H1 (cell line): ENCODE data around the gene ABI1. TPM values are rescaled to one million over a fixed set of nuclear protein-coding genes. Genes with fewer than 3 reads are reported as not detected.

Source experiments
- CTCF ChIA-PET: fragments of 300-600 bp; sonication (Branson Sonifier 250); formaldehyde crosslinking; loops from one replicate; lab custom pipeline; 2021; ENCODE audit not compliant: partially characterized antibody; lab: Charles Lee
- POLR2A ChIA-PET: fragments of 300-600 bp; sonication (Branson Sonifier 250); formaldehyde crosslinking; loops from one replicate; lab custom pipeline; 2021; ENCODE audit warnings: inconsistent platforms; ENCODE audit not compliant: partially characterized antibody; lab: Charles Lee
- DNase-seq, 2 experiments: peaks; one replicate each; pipeline versions ENCODE4 v3.0.0 to v3.0.0-alpha.2; 2010 to 2022; ENCODE audit warnings: low spot score in 2 of 2, low read depth in 1 of 2, mixed read lengths in 1 of 2
- FAIRE-seq: peaks from 2 replicates; lab custom pipeline; 2011; peaks lifted over from hg19 to GRCh38; lab: Jason Lieb, UNC
- H2AFZ ChIP-seq: 2 replicates; pipeline ENCODE4 v1.8.1; 2012; ENCODE audit warnings: low read length, inconsistent platforms
- H2AK5ac ChIP-seq: 2 replicates; pipeline ENCODE4 v1.6.1; 2013; ENCODE audit warnings: low read depth, low read length
- H2BK120ac ChIP-seq: replicated peaks from 2 replicates; pipeline ENCODE3; 2013; ENCODE audit warnings: low read depth, low read length, inconsistent platforms
- H2BK12ac ChIP-seq: 2 replicates; pipeline ENCODE4 v1.6.1; 2013; ENCODE audit warnings: low read depth, low read length
- H2BK15ac ChIP-seq: 2 replicates; pipeline ENCODE4 v1.6.1; 2013; ENCODE audit warnings: low read length
- H2BK20ac ChIP-seq: 2 replicates; pipeline ENCODE4 v1.6.1; 2013; ENCODE audit warnings: low read length
- H2BK5ac ChIP-seq: 2 replicates; pipeline ENCODE4 v1.6.1; 2013; ENCODE audit warnings: low read depth, low read length
- H3K14ac ChIP-seq: 2 replicates; pipeline ENCODE4 v1.6.1; 2013; ENCODE audit warnings: inconsistent platforms; ENCODE audit not compliant: insufficient read length
- H3K18ac ChIP-seq: 2 replicates; pipeline ENCODE4 v1.6.1; 2013; ENCODE audit warnings: low read length; ENCODE audit errors: extremely low read depth
- H3K23ac ChIP-seq: 2 replicates; pipeline ENCODE4 v1.6.1; 2013; ENCODE audit warnings: inconsistent platforms; ENCODE audit not compliant: insufficient read length
- H3K23me2 ChIP-seq: 2 replicates; pipeline ENCODE4 v1.6.1; 2013; ENCODE audit warnings: low read depth, low read length
- H3K27ac ChIP-seq: 2 replicates; pipeline ENCODE4 v1.6.1; 2011; ENCODE audit warnings: low read depth, low read length, inconsistent platforms
- H3K27me3 ChIP-seq, 4 experiments: replicated peaks in 1 of 4; 1 replicate in 1 of 4; 2 replicates in 3 of 4; pipeline versions ENCODE4 v1.6.1 to v1.8.1; 2011 to 2013; ENCODE audit warnings: low read length in 3 of 4, mild to moderate bottlenecking in 3 of 4, inconsistent platforms in 2 of 4, mixed read lengths in 2 of 4, moderate library complexity in 1 of 4; ENCODE audit not compliant: control insufficient read depth in 3 of 4, insufficient read depth in 3 of 4; ENCODE audit errors: extremely low read depth in 1 of 4
- H3K36me3 ChIP-seq, 4 experiments: 2 replicates each; pipeline versions ENCODE4 v1.6.1 to v1.8.1; 2011 to 2013; ENCODE audit warnings: mild to moderate bottlenecking in 4 of 4, low read length in 3 of 4, moderate library complexity in 2 of 4, control low read depth in 1 of 4, inconsistent platforms in 1 of 4; ENCODE audit not compliant: insufficient read depth in 4 of 4, control insufficient read depth in 2 of 4
- H3K4ac ChIP-seq: replicated peaks from 2 replicates; pipeline ENCODE3; 2013; ENCODE audit warnings: low read length, low read depth, mixed read lengths, inconsistent platforms; ENCODE audit not compliant: insufficient read length
- H3K4me1 ChIP-seq, 4 experiments: replicated peaks in 1 of 4; 1 replicate in 1 of 4; 2 replicates in 3 of 4; pipeline versions ENCODE4 v1.6.1 to v1.8.1; 2011 to 2013; ENCODE audit warnings: low read length in 3 of 4, inconsistent platforms in 2 of 4, mixed read lengths in 1 of 4; ENCODE audit not compliant: insufficient read depth in 4 of 4, control insufficient read depth in 3 of 4
- H3K4me2 ChIP-seq, 2 experiments: 2 replicates each; pipeline versions ENCODE4 v1.6.1 to v1.8.1; 2011 to 2013; ENCODE audit warnings: low read depth in 2 of 2, low read length in 2 of 2, control low read depth in 1 of 2, inconsistent platforms in 1 of 2, mild to moderate bottlenecking in 1 of 2; ENCODE audit not compliant: insufficient read depth in 1 of 2
- H3K4me3 ChIP-seq, 4 experiments: fragments of 200-600, 300-600 bp in 1 of 4; sonication (generic), shearing (Covaris generic), sonication (Bioruptor Twin) in 1 of 4; 2 replicates each; pipeline versions ENCODE4 v1.5.1 to v1.8.1; 2011 to 2016; ENCODE audit warnings: low read length in 4 of 4, low read depth in 3 of 4, control low read depth in 2 of 4, inconsistent platforms in 2 of 4, mild to moderate bottlenecking in 2 of 4, mixed read lengths in 1 of 4, moderate library complexity in 1 of 4; ENCODE audit not compliant: insufficient read depth in 2 of 4; ENCODE audit errors: extremely low read depth in 1 of 4
- H3K56ac ChIP-seq: replicated peaks from 2 replicates; pipeline ENCODE3; 2013; ENCODE audit warnings: low read depth, mild to moderate bottlenecking, mixed read lengths, low read length, inconsistent platforms; ENCODE audit not compliant: insufficient read length
- H3K79me1 ChIP-seq: 2 replicates; pipeline ENCODE4 v1.6.1; 2013; ENCODE audit warnings: low read depth, low read length, control low read depth
- H3K79me2 ChIP-seq, 2 experiments: 2 replicates each; pipeline versions ENCODE4 v1.6.1 to v1.8.1; 2012 to 2013; ENCODE audit warnings: low read length in 2 of 2, mild to moderate bottlenecking in 2 of 2, inconsistent platforms in 1 of 2; ENCODE audit not compliant: insufficient read depth in 2 of 2, control insufficient read depth in 1 of 2
- H3K9ac ChIP-seq, 4 experiments: replicated peaks in 1 of 4; 1 replicate in 1 of 4; 2 replicates in 3 of 4; pipeline versions ENCODE4 v1.6.1 to v1.8.1; 2011 to 2013; ENCODE audit warnings: low read depth in 3 of 4, low read length in 3 of 4, control low read depth in 2 of 4, mild to moderate bottlenecking in 2 of 4, moderate library complexity in 2 of 4, inconsistent platforms in 1 of 4; ENCODE audit errors: extremely low read depth in 1 of 4
- H3K9me3 ChIP-seq, 2 experiments: 2 replicates each; pipeline versions ENCODE4 v1.6.1 to v1.8.1; 2012 to 2013; ENCODE audit warnings: mild to moderate bottlenecking in 2 of 2, moderate library complexity in 2 of 2, control low read depth in 1 of 2, inconsistent platforms in 1 of 2, low read depth in 1 of 2, low read length in 1 of 2, mixed read lengths in 1 of 2; ENCODE audit not compliant: insufficient read depth in 2 of 2
- H4K20me1 ChIP-seq, 2 experiments: replicated peaks in 1 of 2; 2 replicates each; pipeline versions ENCODE3 to v1.8.1; 2011 to 2013; ENCODE audit warnings: inconsistent platforms in 2 of 2, low read length in 2 of 2, mild to moderate bottlenecking in 1 of 2; ENCODE audit not compliant: insufficient read depth in 2 of 2, control insufficient read depth in 1 of 2
- H4K5ac ChIP-seq: 2 replicates; pipeline ENCODE4 v1.6.1; 2013; ENCODE audit warnings: low read length, low read depth, mixed read lengths, inconsistent platforms; ENCODE audit not compliant: insufficient read length
- H4K8ac ChIP-seq: 2 replicates; pipeline ENCODE4 v1.8.0; 2013; ENCODE audit warnings: mild to moderate bottlenecking, moderate library complexity, low read length, inconsistent platforms; ENCODE audit not compliant: insufficient read depth; ENCODE audit errors: extremely low read depth
- H4K91ac ChIP-seq: replicated peaks from 2 replicates; pipeline ENCODE3; 2013; ENCODE audit warnings: low read length, mixed read lengths, inconsistent platforms; ENCODE audit not compliant: insufficient read length
- CHD2 ChIP-seq: IDR thresholded peaks from 2 replicates; pipeline ENCODE4 v1.6.1; 2012; ENCODE audit warnings: low read length, improper control_type of control experiment
- FOSL1 ChIP-seq: IDR thresholded peaks from 2 replicates; pipeline ENCODE4 v1.6.1; 2011; ENCODE audit warnings: mild to moderate bottlenecking, low read depth, low read length, moderate library complexity; ENCODE audit not compliant: insufficient read depth
- GABPA ChIP-seq: IDR thresholded peaks from 2 replicates; pipeline ENCODE4 v1.6.1; 2011; ENCODE audit warnings: mild to moderate bottlenecking, low read length, moderate library complexity, borderline replicate concordance; ENCODE audit not compliant: insufficient read depth
- HDAC6 ChIP-seq: IDR thresholded peaks from one replicate; pipeline ENCODE4 v1.7.1; 2012; ENCODE audit warnings: low read depth, mild to moderate bottlenecking, inconsistent platforms, low read length, moderate library complexity
- JUND ChIP-seq: IDR thresholded peaks from 2 replicates; pipeline ENCODE4 v1.6.1; 2011; ENCODE audit warnings: mild to moderate bottlenecking, improper control_type of control experiment, low read length
- KDM5A ChIP-seq: fragments of 200-600 bp; IDR thresholded peaks from 2 replicates; pipeline ENCODE4 v1.7.1; 2012; ENCODE audit warnings: mild to moderate bottlenecking, low read length, inconsistent platforms, mixed read lengths
- NANOG ChIP-seq: IDR thresholded peaks from 2 replicates; pipeline ENCODE4 v1.6.1; 2011; ENCODE audit warnings: low read length, low read depth, mild to moderate bottlenecking, inconsistent platforms; ENCODE audit not compliant: insufficient read depth, poor library complexity, severe bottlenecking
- PHF8 ChIP-seq: fragments of 200-600 bp; sonication (generic); conservative IDR thresholded peaks from 2 replicates; pipeline ENCODE4 v1.7.1; 2012; ENCODE audit warnings: low read depth, mild to moderate bottlenecking, inconsistent platforms, low read length, moderate library complexity
- RBBP5 ChIP-seq: IDR thresholded peaks from 2 replicates; pipeline ENCODE4 v1.7.1; 2012; ENCODE audit warnings: low read depth, mild to moderate bottlenecking, inconsistent platforms, low read length, moderate library complexity, borderline replicate concordance
- RNF2 ChIP-seq: fragments of 200-900, 300-1000 bp; sonication (generic); IDR thresholded peaks from 2 replicates; pipeline ENCODE4 v1.7.1; 2016; ENCODE audit warnings: borderline replicate concordance, low read depth, mild to moderate bottlenecking, antibody characterized with exemption, low read length; ENCODE audit not compliant: poor library complexity, severe bottlenecking; ENCODE audit errors: missing control alignments
- TAF7 ChIP-seq: optimal IDR thresholded peaks from 2 replicates; pipeline ENCODE3; 2011; ENCODE audit warnings: low read depth, mild to moderate bottlenecking, inconsistent platforms, low read length, moderate library complexity, borderline replicate concordance
- WGBS, 2 experiments: shearing (Covaris generic) in 1 of 2; methylation state at CpG; one replicate each; pipeline versions ENCODE4 v1.1.6 to v1.1.7; 2013 to 2015; ENCODE audit warnings: low lambda C conversion rate in 2 of 2, mixed read lengths in 2 of 2, inconsistent platforms in 1 of 2, low coverage in 1 of 2, missing lambda C conversion rate in 1 of 2; ENCODE audit not compliant: insufficient replicate concordance in 2 of 2, insufficient coverage in 1 of 2, insufficient read length in 1 of 2; ENCODE audit errors: extremely low coverage in 1 of 2, missing lambda C conversion rate in 1 of 2; 5-methylcytosine and 5-hydroxymethylcytosine counted together
- polyA plus RNA-seq, 7 experiments: library from polyadenylated mRNA; depleted of rRNA in 3 of 7; stranded (reverse) in 5 of 7; unstranded in 2 of 7; fragments of >200 nt in 5 of 7; fragments of 200-250 nt in 2 of 7; gene quantifications; 1 replicate in 5 of 7; 2 replicates in 1 of 7; 4 replicates in 1 of 7; pipeline versions ENCODE4 v1.2.1 to v1.2.3, GENCODE V29; 2011 to 2013; ENCODE audit warnings: missing spikeins in 2 of 7, mixed read lengths in 2 of 7
- total RNA-seq: library from RNA; stranded (reverse); fragmentation: NEBNext Ultra II Directional; extraction: Animal tissue kit (Norgen Biotek cat#: 25700); gene quantifications from 2 replicates; pipeline ENCODE4 v1.2.1, GENCODE V29; 2021
- TF ChIP-seq, protein P1 (sequence below): IDR thresholded peaks from 2 replicates; pipeline ENCODE4 v1.6.1; 2012; ENCODE audit warnings: inconsistent platforms
- TF ChIP-seq, protein P2 (sequence below): IDR thresholded peaks from 2 replicates; pipeline ENCODE4 v1.6.1; 2012; ENCODE audit warnings: inconsistent platforms

Gene ABI1
- total and polyA plus RNA-seq, 2 of the 8 experiments (the other 6 are each of a cell fraction or from before 2014, with no cell fraction given): 35.4 to 37.0 TPM

DNA sequence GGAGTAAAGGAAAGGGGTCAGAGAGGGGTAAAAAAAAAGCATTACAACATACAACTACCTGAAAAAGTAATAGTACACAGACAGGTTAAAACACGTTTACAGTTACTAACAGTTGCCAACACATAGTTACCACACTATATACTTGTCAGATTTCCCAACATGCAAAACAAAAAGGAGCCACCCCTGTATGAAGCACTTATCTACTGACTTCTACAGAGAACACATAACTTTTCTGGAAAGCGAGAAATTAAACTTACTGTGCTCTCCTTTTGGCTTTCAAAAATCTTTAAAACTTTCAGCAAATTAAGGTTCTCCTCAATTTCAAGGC, 2.1 kb downstream of the ABI1 start:
- H3K14ac ChIP-seq: no peak overlapping the region
- no peak overlapping the region for H3K56ac ChIP-seq
- no peak for DNase-seq
- H3K23me2 ChIP-seq: no peaks in the 10 kb centered on the region
- no peaks in the 10 kb centered on the region; the same call in 1 of the 2 replicates for H3K79me1 ChIP-seq
- H3K9ac ChIP-seq: no peak overlapping the region
- H2AFZ ChIP-seq: no peak overlapping the region
- H2BK20ac ChIP-seq: no peak overlapping the region
- H2BK5ac ChIP-seq: no peak overlapping the region
- no peak overlapping the region for H2BK120ac ChIP-seq
- no peak overlapping the region for H2AK5ac ChIP-seq
- peaks cover 0 to 1% of the 10 kb centered on the region in 2 experiments for H4K20me1 ChIP-seq
- H2BK15ac ChIP-seq: no peak overlapping the region
- no peak for FAIRE-seq
- H3K4me2 ChIP-seq: peak overlapping the region in 1 of 2 experiments; percentile 55; a peak in 2 of 4 replicates
- no peaks in the 10 kb centered on the region for H3K9me3 ChIP-seq
- no peak overlapping the region for H4K8ac ChIP-seq
- no peak overlapping the region for H3K27ac ChIP-seq
- no peaks in the 10 kb centered on the region for H3K36me3 ChIP-seq
- no peak overlapping the region for H3K23ac ChIP-seq
- 76% methylated on average over 2 of the region's 2 CpGs; no CpG with 5 or more reads in 1 of the 2 experiments for WGBS, 2 experiments
- CTCF ChIA-PET: interaction anchor here (1.1 kb wide), 1 partner anchor 23 kb away, joined by 3 read pairs; no protein-coding TSS in a partner anchor
- no peak overlapping the region for H3K4ac ChIP-seq
- no peak overlapping the region for H4K5ac ChIP-seq
- H3K27me3 ChIP-seq: no peaks in the 10 kb centered on the region
- no peak overlapping the region for H2BK12ac ChIP-seq
- POLR2A ChIA-PET: no interaction called here
- no peak overlapping the region for H4K91ac ChIP-seq
- peaks cover 3 to 64% of the 10 kb centered on the region in 2 experiments; a peak in 3 of 4 replicates for H3K79me2 ChIP-seq
- H3K18ac ChIP-seq: no peak overlapping the region
- peaks cover 0 to 2% (median 0%) of the 10 kb centered on the region in 4 experiments; a peak in 4 of 7 replicates for H3K4me1 ChIP-seq
- peak overlapping the region in 2 of 4 experiments; percentile 4 to 99; a peak in 2 of 8 replicates for H3K4me3 ChIP-seq
- TF ChIP-seq TAF7 (no peak), KDM5A (no peak), JUND (no peak), RNF2 (no peak), CHD2 (no peak), HDAC6 (no peak), RBBP5 (no peak), PHF8 (no peak), NANOG (no peak), FOSL1 (no peak), GABPA (no peak)
- TF ChIP-seq, protein P1, sequence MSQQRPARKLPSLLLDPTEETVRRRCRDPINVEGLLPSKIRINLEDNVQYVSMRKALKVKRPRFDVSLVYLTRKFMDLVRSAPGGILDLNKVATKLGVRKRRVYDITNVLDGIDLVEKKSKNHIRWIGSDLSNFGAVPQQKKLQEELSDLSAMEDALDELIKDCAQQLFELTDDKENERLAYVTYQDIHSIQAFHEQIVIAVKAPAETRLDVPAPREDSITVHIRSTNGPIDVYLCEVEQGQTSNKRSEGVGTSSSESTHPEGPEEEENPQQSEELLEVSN: no peak
- TF ChIP-seq, protein P2, sequence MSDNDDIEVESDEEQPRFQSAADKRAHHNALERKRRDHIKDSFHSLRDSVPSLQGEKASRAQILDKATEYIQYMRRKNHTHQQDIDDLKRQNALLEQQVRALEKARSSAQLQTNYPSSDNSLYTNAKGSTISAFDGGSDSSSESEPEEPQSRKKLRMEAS: no peak
